Stomach (tissue), 9 donors: ENCODE data around the gene OAF. TPM values are rescaled to one million over a fixed set of nuclear protein-coding genes. Genes with fewer than 3 reads are reported as not detected.
A peak's percentile ranks its signal among the peaks of the same experiment; 100 is the strongest.

ENCODE experiments used
- DNase-seq, 2 donors: peaks; one replicate each; pipeline versions ENCODE4 v3.0.0 to v3.0.0-alpha.2; 2013 to 2019
- H3K27ac ChIP-seq, 5 donors: fragments of 200-600 bp in 4 of 5; sonication (generic) in 4 of 5; one replicate each; pipeline ENCODE4 v1.5.1; 2013 to 2019; ENCODE audit warnings: mild to moderate bottlenecking in 1 of 5, moderate library complexity in 1 of 5
- H3K27me3 ChIP-seq, 3 donors: fragments of 200-600 bp; sonication (generic); one replicate each; pipeline ENCODE4 v1.5.1; 2017 to 2019; ENCODE audit warnings: mixed run types in 1 of 3
- H3K36me3 ChIP-seq, 4 donors: fragments of 200-600 bp; sonication (generic); 1 replicate in 3 of 4; 2 replicates in 1 of 4; pipeline ENCODE4 v1.5.1; 2016 to 2019
- H3K4me1 ChIP-seq, 4 donors: fragments of 200-600 bp; sonication (generic); one replicate each; pipeline ENCODE4 v1.5.1; 2016 to 2019
- H3K4me3 ChIP-seq, 4 donors: fragments of 200-600 bp; sonication (generic) in 3 of 4; one replicate each; pipeline ENCODE4 v1.5.1; 2016 to 2019; ENCODE audit warnings: mild to moderate bottlenecking in 1 of 4
- H3K9me3 ChIP-seq, 4 donors: fragments of 200-600 bp; sonication (generic); one replicate each; pipeline ENCODE4 v1.5.1; 2016 to 2019
- CTCF ChIP-seq, 7 experiments: fragments of 450-650 bp in 4 of 7; fragments of 200-600 bp in 3 of 7; sonication (generic) in 3 of 7; IDR thresholded peaks; one replicate each; pipeline ENCODE4 v1.5.1; 2016 to 2019; ENCODE audit warnings: antibody characterized with exemption in 7 of 7, control low read depth in 2 of 7, mild to moderate bottlenecking in 1 of 7
- EP300 ChIP-seq: sonication (generic); formaldehyde crosslinking; IDR thresholded peaks from one replicate; pipeline ENCODE4 v1.6.1; 2017; ENCODE audit warnings: antibody characterized with exemption
- POLR2A ChIP-seq, 4 donors: fragments of 450-650 bp; IDR thresholded peaks; one replicate each; pipeline ENCODE4 v1.6.1; 2016; ENCODE audit warnings: antibody characterized with exemption in 4 of 4, control low read depth in 2 of 4, mild to moderate bottlenecking in 1 of 4, moderate library complexity in 1 of 4
- POLR2AphosphoS5 ChIP-seq, 3 donors: sonication (generic); formaldehyde crosslinking; IDR thresholded peaks; one replicate each; pipeline ENCODE4 v1.6.1; 2016; ENCODE audit warnings: antibody characterized with exemption in 3 of 3
- WGBS, 5 donors: extraction: QIAGEN DNeasy Blood & Tissue Kit in 3 of 5; methylation state at CpG; one replicate each; pipeline versions ENCODE4 v1.1.5 to v1.1.7; 2013 to 2018; 5-methylcytosine and 5-hydroxymethylcytosine counted together
- intact Hi-C: fragments of 100-400 bp; cut with DNase I; formaldehyde crosslinking; loops from one replicate; pipeline ENCODE4 v1.15.1; 2023; ENCODE audit warnings: low total_unique reads
- polyA plus RNA-seq, 3 donors: library from polyadenylated mRNA; stranded (reverse); fragments of 200-250 nt; gene quantifications; one replicate each; pipeline ENCODE4 v1.2.3, GENCODE V29; 2013
- total RNA-seq, 5 donors: library from RNA; depleted of rRNA; stranded (reverse); fragments of >200 nt; gene quantifications; one replicate each; pipeline versions ENCODE4 v1.1.0 to v1.2.3, GENCODE V29; 2014 to 2016
- donor health status: healthy with polysubstance abuse.
- donor health status: Bipolar disorder and iron deficiency.
- donor health status: healthy.

OAF gene
- total and polyA plus RNA-seq, 8 donors: 17.1 to 380 (median 30.4) TPM

- no peaks in the 10 kb centered on the region for H3K9me3 ChIP-seq
- DNase-seq: peak in 1 of 2 donors; percentile 78
- no peaks in the 10 kb centered on the region for H3K27me3 ChIP-seq
- peaks cover 0 to 32% (median 30%) of the 10 kb centered on the region in 4 donors for H3K36me3 ChIP-seq
- no peak overlapping the region for H3K4me3 ChIP-seq
- 47 to 73% (median 63%) methylated on average over 16 to 22 of the region's 22 CpGs for WGBS, 5 donors
- no peak for TF ChIP-seq POLR2AphosphoS5 (IDR thresholded peaks at IDR 0.05)
- no peak for TF ChIP-seq CTCF (IDR thresholded peaks at IDR 0.05)
- H3K4me1 ChIP-seq: peaks cover 18 to 54% (median 45%) of the 10 kb centered on the region in 4 donors
- intact Hi-C loops: no loop called here
- H3K27ac ChIP-seq: peak overlapping the region in 4 of 5 donors; percentile 49 to 73 (median 60)
Observed at GRCh38 chr11:120224972-120225909, 14.4 kb downstream of the OAF start.

GRCh38 chr11:120226242-120226641 lies 15.4 kb downstream of the OAF start:
- Histone ChIP-seq H3K9me3 (no peaks in the 10 kb centered on the region), H3K27me3 (no peaks in the 10 kb centered on the region), H3K36me3 (peaks cover 0 to 32% (median 30%) of the 10 kb centered on the region in 4 donors), H3K4me3 (no peak overlapping the region), H3K4me1 (peaks cover 10 to 44% (median 35%) of the 10 kb centered on the region in 4 donors), H3K27ac (peak overlapping the region in 4 of 5 donors; percentile 24 to 73 (median 60))
- no peak for TF ChIP-seq POLR2AphosphoS5 (IDR thresholded peaks at IDR 0.05)
- no peak for TF ChIP-seq EP300
- no peak for TF ChIP-seq POLR2A (IDR thresholded peaks at IDR 0.05)
- TF ChIP-seq CTCF (IDR thresholded peaks at IDR 0.05): no peak
- WGBS, 5 donors: 69 to 80% (median 78%) methylated on average over 5 of the region's 5 CpGs
- DNase-seq: no peak
- intact Hi-C loops: no loop called here

GRCh38 chr11:120226714-120227113 lies 15.9 kb downstream of the OAF start:
- no peaks in the 10 kb centered on the region for H3K27me3 ChIP-seq
- H3K27ac ChIP-seq: peak overlapping the region in 2 of 5 donors; percentile 61 to 73
- H3K4me3 ChIP-seq: no peak overlapping the region
- no peaks in the 10 kb centered on the region for H3K9me3 ChIP-seq
- 77 to 85% (median 81%) methylated on average over 9 to 13 of the region's 13 CpGs for WGBS, 5 donors
- peaks cover 0 to 32% (median 30%) of the 10 kb centered on the region in 4 donors for H3K36me3 ChIP-seq
- TF ChIP-seq POLR2A (IDR thresholded peaks at IDR 0.05) (no peak), POLR2AphosphoS5 (IDR thresholded peaks at IDR 0.05) (no peak), EP300 (no peak), CTCF (IDR thresholded peaks at IDR 0.05) (no peak)
- DNase-seq: no peak
- intact Hi-C loops: no loop called here
- H3K4me1 ChIP-seq: peaks cover 7 to 40% (median 31%) of the 10 kb centered on the region in 4 donors

GRCh38 chr11:120227228-120227852 lies 16.5 kb downstream of the OAF start:
- intact Hi-C loops: no loop called here
- peak overlapping the region in 2 of 5 donors; percentile 61 to 73 for H3K27ac ChIP-seq
- peaks cover 6 to 34% (median 25%) of the 10 kb centered on the region in 4 donors for H3K4me1 ChIP-seq
- no peak for TF ChIP-seq CTCF (IDR thresholded peaks at IDR 0.05)
- no peak for TF ChIP-seq POLR2AphosphoS5 (IDR thresholded peaks at IDR 0.05)
- no peak for TF ChIP-seq EP300
- no peak for TF ChIP-seq POLR2A (IDR thresholded peaks at IDR 0.05)
- WGBS, 5 donors: 87 to 94% (median 91%) methylated on average over 5 of the region's 5 CpGs
- H3K36me3 ChIP-seq: peaks cover 0 to 32% (median 30%) of the 10 kb centered on the region in 4 donors
- no peak for DNase-seq
- peaks cover 0 to 4% (median 0%) of the 10 kb centered on the region in 3 donors for H3K27me3 ChIP-seq
- H3K4me3 ChIP-seq: no peak overlapping the region
- H3K9me3 ChIP-seq: no peaks in the 10 kb centered on the region
